GM21390 (cell line): ENCODE results near the gene CDCA3.
A peak's percentile ranks its signal among the peaks of the same experiment; 100 is the strongest.
"Not testable (repeated sequence)": the region's sequence is repeated elsewhere in the genome, so short reads cannot be mapped to it uniquely, and the experiment has no call there.

Source experiments
- ATAC-seq: cut with Tn5 transposase; IDR thresholded peaks from one replicate; pipeline ENCODE4 v1.9.1; 2021; ENCODE audit not compliant: unreplicated experiment

The CDCA3 gene

DNA sequence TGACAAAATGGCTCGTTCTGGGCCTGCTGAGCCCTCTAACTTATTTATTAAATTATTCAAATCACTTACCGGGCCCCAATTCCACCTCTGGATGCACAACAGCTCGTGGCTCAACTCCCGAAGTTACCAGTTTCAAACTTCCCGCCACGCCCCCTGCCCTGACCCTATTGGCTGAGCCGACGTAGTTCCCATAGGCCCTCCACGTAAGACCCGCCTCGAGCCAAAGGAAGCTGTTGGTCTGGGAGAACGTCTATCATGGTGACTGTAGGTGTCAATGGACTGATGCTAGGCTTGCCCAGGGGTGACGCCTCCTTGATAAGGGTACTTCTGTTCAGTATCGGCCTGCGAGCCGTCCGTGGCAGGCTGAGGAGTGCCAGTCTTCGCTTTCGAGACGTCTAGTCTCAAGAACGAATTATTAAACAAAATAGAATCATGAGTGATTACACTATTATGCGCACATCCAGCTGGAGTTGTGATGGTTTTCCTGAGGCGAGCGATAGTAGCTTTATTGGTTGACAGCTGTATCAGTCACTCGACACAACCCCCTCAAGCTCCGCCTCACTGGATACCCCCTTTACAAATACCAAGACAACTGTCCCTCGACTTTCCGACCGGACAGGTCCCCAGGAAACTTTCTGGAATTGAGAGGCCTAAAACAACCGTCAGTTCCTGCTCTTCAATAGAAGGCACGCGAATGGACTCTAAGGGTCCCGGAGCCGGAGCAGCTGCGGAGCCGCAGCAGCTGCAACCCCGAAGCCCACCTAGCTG lies at the start of gene CDCA3:
Gene CDCA3 (minus strand): TSS at position 134 of the 768 bp plus-strand sequence. CDS start 334 bp downstream, outside the sequence.
- ATAC-seq = peak; percentile 57

DNA sequence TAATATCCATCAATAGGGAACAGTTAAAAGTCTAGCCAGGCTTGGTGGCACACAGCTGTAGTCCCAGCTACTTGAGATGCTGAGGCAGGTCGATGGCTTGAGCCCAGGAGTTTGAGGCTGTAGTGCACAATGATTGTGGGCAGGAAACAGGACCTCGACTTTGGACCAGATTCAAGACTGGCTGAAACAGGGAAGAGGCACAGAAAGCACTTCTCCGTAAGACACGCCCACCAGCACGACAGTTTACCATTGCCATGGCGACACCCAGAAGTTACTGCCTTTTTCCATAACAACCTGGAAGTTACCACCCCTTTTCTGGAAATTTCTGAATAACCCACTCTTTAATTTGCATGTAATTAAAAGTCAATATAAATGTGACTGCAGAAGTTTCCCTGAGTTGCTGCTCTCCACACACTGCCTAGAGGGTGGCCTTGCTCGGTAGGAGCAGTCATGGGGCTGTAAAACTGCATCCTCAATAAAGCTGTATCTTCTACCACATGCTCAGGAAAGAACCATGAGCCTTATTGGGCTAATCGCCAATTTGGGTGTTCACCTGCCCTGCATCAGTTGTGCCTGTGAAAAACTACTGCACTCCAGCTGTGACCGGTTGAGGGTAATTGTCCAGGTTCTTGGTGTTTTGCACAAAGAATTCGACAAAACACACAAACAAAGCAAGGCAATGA lies 48.9 kb upstream of the CDCA3 start:
- ATAC-seq = no peak

DNA sequence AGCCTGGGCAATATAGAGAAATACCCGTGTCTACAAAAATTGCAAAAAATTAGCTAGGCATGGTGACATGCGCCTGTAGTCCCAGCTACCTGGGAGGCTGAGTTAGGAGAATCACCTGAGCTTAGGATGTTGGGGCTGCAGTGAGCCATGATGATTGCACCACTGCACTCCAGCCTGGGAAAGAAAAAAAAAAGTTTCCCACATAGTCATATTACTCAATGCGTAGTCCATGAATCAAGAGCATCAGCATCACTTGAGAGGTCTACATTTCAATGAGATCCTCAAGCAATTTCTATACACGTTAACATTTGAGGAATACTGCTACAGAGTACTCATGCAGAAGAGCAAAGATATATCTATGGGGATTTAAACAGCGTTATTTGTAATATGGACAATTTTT lies 48.3 kb upstream of the CDCA3 start:
- no peak for ATAC-seq

DNA sequence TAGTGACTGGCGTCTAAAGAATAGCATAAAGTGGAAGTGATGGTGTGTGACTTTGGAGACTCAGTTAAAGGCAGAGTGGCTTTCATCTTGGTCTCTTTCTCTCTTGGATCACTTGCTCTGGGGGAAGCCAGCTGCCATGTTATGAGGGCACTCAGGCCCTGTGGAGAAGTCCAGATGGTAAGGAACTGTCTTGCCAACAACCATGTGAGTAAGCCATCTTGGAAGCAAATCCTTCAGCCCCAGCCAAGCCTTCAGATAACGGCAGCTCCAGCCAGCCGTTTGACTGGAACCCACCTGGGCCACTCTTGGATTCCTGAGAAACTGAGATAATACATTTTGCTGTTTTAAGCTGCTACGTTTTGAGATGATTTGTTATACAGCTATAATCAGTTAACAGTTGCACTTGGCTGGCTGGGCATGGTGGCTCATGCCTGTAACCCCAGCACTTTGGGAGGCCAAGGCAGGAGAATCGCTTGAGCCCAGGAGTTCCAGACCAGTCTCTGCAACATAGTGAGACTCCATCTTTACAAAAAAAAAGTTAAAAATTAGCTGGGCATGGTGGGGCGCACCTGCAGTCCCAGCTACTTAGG lies 45.9 kb upstream of the CDCA3 start:
- no peak for ATAC-seq

DNA sequence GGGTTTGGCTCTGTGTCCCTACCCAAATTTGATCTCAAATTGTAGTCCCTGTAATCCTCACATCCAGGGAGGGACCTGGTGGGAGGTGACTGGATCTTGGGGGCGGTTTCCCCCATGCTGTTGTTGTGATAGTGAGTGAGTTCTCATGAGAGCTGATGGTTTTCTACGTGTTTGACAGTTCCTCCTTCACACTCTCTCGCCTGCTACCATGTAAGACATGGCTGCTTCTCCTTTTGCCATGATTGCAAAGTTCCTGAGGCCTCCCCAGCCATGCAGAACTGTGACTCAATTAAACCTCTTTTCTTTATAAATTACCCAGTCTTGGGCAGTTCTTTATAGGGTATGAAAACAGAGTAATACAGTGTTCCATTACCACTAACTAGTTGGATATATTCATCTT lies 43.2 kb upstream of the CDCA3 start:
- no peak for ATAC-seq

DNA sequence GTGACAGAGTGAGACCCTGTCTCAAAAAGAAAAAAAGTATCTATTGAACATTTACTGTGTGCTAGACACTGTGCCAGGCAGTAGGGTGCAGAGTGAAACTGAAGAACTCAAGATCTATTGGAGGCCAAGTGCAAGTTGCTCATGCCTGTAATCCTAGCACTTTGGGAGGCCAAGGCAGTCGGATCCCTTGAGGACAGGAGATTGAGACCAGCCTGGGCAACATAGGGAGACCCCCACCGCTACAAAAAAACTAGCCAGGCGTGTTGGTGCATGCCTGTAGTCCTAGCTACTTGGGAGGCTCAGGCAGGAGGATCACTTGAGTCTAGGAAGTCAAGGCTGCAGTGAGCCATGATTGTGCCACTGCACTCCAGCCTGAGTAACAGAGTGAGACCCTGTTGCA lies 41.6 kb upstream of the CDCA3 start:
- not testable (repeated sequence) for ATAC-seq

DNA sequence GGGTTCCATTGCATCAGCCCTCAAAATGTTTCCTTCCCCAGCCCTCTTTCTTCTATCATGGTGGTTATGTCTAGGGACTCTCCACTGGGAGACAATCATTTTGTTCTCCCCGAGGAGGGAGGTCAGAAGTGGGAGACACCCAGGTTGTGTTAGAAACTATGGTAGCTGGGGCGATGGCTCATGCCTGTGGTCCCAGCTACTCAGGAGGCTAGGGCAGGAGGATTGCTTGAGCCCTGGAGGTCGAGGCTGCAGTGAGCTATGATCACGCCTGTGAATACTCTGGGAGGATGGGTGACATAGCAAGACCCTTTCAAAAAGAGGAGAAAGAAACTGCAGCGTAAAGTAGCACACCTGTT lies 40.5 kb upstream of the CDCA3 start:
- no peak for ATAC-seq

DNA sequence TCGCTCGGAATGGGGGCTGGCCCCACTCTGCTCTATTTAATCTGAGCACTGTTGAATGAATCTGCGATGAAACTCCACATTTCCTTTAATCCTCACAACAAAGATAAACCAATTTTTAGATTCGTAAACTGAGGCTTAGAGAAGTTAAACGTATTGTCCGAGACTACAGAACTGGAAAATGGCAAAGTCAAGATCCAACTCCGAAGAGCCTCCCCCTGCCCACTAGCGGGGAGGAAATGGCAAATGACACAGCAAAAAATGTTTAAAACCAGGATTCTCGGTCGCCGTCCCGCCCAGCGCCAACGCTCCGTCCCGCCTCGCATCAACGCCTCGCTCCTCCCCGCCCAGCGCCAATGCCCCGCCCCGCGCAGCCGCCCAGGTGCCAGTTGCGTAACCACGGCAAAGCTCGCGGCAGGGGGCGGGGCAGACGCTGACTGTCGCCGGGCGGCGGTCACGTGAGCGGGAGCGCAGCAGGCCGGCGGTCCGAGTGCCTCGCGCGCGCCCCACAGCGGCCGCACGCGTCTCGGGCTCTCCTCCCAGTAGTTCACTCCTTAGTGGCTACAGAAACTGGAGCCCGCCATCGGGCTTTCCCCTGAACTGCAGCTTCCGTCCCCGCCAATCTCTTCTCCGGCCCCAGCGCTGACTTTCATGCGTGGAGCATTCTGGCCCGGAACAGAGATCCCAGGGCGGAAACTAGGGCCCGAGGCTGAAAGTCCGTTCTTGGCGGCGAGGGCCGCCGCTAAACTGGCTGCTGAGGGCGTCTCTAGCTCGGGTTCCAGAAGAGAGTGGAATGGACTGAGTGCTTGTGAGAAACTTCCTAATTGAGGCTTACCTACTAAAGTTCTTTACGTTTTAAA lies 39.9 kb upstream of the CDCA3 start:
- ATAC-seq = peak; percentile 91

DNA sequence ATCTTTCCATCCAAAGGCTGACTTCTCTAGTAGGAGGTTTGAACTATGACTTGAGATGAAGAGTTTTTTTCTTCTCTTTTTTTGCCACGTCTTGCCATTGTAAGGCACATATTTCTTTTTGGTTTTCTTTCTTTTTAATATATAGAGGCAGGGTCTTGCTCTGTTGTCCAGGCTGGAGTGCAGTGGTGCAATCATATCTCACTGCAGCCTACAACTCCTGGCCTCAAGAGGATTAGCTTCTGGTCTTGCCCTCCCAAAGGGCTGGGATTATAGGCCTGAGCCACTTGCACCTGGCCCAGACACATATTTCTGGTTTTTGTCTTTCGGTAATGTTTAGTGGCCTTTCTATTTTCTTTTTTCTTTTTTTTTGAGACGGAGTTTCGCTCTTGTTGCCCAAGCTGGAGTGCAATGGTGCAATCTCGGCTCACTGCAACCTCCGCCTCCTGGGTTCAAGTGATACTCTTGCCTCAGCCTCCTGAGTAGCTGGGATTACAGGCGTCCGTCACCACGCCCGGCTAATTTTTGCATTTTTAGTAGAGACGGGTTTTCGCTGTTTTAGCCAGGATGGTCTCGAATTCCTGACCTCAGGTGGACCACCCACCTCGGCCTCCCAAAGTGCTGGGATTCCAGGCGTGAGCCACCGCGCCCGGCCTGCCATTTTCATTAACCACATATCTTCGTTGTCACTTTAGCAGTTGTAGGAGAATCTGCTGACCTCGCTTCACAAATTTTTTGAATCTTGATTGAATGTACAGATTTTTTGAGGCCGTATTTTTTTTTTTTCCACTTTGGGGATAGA lies 38.9 kb upstream of the CDCA3 start:
- ATAC-seq = not testable (repeated sequence)

DNA sequence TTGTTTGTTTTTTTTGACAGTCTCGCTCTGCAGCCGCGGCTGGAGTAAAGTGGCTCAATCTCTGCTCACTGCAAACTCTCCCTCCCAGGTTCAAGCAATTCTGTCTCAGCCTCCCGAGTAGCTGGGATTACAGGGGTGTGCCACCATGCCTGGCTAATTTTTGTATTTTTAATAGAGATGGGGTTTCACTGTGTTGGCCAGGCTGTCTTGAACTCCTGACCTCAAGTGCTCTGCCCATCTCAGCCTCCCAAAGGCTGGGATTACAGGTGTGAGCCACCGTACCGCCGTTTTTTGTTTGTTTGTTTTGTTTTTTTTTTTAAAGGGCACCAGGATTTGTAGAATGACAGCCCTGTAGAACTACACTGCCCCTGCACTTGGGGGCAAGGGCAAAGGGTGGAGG lies 37.7 kb upstream of the CDCA3 start:
- ATAC-seq = not testable (repeated sequence)

DNA sequence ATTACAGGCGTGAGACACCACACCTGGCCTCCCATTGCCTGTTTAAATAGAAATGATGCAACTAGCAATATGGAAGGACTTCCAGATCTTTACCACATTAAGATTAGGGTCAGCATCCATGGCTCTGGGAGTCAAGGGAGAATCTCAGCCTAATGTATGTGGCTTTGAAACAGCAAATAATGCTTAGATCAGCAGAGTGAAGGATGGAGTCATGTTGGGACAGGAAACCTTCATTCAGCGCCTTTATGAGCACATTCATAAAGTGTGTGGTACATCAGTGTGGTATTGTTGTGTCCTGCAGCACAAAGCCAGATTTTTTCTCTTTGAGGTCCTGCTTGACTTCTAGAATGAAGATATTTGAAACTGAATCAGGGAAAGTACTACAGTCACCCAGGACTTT lies 37.3 kb upstream of the CDCA3 start:
- ATAC-seq = no peak

DNA sequence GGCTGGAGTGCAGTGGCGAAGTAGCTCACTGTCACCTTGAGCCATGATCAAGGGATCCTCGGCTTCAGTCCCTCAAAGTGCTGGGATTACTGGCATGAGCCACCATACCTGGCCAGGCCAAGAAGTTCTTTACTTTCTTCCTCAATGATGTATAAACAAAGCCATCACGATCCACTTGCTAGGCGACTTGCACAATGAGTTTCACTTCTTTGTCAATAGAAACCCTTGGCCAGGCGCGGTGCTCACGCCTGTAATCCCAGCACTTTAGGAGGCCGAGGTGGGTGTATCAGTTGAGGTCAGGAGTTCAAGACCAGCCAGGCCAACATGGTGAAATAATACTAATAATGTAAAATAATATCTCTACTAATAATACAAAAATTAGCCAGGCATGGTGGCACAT lies 36.4 kb upstream of the CDCA3 start:
- no peak for ATAC-seq

DNA sequence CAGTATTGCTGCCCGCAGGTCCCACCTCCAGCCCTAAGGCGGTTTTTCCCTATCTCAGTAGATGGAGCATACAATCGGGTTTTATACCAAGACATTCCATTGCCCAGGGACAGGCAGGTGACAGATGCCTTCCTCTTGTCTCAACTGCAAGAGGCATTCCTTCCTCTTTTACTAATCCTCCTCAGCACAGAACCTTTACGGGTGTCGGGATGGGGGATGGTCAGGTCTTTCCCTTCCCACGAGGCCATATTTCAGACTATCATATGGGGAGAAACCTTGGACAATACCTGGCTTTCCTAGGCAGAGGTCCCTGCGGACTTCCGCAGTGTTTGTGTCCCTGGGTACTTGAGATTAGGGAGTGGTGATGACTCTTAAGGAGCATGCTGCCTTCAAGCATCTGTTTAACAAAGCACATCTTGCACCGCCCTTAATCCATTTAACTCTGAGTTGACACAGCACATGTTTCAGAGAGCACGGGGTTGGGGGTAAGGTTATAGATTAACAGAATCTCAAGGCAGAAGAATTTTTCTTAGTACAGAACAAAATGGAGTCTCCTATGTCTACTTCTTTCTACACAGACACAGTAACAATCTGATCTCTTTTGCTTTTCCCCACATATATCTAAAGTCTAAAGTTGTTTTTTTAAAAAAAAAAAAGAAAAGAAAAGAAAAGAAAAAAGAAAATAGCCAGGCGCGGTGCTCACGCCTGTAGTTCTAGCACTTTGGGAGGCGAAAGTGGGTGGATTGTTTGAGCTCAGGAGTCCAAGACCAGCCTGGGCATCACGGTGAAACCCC lies 35.3 kb upstream of the CDCA3 start:
- ATAC-seq = not testable (repeated sequence)

DNA sequence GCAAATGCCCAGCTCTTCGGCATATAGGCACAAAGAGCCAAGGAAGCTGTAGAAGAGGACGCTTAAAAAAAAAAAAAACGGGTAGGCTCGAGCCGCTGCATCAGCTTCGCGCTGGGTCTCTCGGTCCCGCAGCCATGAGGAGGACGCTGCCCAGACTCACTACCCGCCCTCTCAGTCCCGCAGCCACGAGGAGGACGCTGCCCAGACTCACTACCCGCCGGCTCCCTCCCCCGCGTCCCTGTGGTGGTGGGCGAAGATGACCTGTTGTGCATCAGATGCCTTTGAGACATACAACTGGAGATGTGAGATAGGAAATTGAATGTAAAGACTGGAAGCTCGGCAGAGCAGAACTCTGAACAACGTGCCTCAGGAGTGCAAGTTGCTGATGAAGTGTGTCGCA lies 33.5 kb upstream of the CDCA3 start:
- no peak for ATAC-seq

DNA sequence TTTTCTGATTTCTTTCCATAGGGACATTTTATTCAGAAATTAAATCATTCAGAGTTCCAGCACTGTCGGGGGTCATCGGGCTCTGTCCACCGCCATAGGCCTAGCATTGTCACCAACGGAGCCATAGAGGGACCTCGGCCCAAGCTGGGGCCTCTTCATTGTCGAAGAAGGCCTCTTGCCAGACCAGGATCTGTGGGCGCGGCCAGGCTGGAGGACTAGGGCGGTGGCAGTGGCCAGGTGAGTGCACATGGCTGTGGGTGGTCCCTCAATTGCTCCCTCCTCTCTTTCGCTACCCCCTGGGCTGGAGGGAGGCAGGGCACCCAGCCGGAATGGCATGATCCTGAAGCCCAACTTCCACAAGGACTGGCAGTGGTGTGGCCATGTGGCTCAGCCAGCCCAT lies 32.6 kb upstream of the CDCA3 start:
- ATAC-seq = no peak

DNA sequence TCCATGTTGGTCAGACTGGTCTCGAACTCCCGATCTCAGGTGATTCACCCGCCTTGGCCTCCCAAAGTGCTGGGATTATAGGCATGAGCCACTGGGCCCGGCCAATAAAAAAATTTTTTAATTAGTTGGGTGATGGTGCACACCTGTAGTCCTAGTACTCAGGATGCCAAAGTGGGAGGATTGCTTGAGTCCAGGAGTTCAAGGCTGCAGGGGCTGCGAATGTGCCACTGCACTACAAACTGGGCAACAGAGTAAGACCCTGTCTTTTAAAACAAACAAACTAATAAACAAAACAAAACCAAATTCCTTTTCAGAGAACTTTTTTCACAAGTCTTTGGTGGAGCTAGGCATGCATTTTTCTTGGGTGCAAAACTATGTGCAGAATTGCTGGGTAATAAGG lies 32.2 kb upstream of the CDCA3 start:
- ATAC-seq = no peak

DNA sequence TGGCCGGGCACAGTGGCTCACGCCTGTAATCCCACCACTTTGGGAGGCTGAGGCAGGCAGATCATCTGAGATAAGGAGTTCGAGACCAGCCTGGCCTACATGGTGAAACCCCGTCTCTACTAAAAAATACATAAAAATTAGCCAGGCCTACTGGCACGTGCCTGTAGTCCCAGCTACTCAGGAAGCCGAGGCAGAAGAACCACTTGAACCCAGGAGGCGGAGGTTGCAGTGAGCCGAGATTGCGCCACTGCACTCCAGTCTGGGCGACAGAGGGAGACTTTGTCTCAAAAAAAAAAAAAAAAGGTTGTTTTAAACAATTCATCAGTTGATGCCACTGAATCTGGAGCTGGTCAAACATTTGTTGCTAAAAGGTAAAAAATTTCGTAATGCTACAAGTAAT lies 28.7 kb upstream of the CDCA3 start:
- ATAC-seq = not testable (repeated sequence)

DNA sequence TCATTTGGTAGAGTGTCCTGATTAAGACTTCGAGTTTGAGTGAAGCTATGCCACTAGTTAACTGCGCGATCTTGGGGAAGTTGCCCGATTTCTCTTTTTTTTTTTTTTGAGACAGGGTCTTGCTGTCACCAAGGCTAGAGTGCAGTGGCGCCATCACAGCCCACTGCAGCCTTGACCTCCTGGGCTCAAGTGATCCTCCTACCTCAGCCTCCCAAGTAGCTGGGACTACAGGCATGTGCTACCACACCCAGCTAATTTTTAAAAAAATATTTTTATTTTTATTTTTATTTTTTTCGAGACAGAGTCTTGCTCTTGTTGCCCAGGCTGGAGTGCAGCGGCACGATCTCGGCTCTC lies 22.9 kb upstream of the CDCA3 start:
- ATAC-seq = not testable (repeated sequence)

DNA sequence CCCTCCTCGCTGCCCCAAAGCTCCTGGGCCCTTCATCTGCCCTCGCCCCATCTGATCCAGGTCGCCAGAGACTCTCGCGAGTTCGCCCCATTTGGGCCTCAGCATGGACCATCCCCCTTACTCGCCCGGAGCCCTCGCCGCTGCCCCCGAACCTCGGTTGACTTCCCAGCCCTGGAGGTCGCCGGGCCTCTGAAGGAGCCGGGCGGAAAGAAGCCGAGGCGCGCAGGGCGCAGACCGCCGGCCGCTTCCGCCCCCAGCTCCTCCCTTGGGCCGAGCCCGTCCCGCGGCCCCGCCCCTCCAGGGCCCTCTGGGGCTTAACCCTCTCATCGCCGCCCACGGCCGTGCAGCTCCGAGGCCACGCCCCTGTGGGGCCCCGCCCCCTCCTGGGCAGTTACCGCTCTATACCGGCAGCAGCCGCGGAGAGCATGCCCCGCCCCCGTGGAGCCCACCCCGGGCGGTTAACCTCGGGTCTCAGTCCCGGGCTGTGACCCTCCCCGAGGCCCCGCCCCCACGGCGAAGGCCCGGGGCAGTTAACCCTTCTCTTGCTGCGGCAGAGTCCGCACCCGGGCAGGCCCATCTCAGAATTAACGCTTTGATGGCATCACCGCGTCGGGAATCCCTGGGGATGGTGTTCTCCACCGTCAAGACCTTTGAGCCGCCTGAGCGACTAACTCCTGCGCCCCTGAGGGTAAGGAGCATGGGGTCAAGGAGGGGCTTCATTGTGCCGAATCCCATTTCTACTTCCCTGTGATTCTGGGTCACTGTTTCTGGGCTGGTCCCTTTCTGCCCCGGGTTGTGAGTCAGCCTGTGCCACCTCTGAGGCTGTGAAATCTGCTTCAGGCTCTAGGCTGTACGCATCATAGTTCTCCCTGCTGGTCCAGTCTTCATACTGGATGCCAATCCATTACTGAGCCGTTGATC lies 22.3 kb upstream of the CDCA3 start, which contains the start of gene SPSB2:
Gene SPSB2 (minus strand): TSS at position 210 of the 921 bp plus-strand sequence. CDS start 402 bp downstream, outside the sequence.
- ATAC-seq = peak; percentile 78
